HG03460 (cell line): ENCODE results near the gene OPRM1.
"Not testable (repeated sequence)": the region's sequence is repeated elsewhere in the genome, so short reads cannot be mapped to it uniquely, and the experiment has no call there.

Source experiments
- ATAC-seq: cut with Tn5 transposase; IDR thresholded peaks from one replicate; pipeline ENCODE4 v1.9.1; 2021; ENCODE audit not compliant: unreplicated experiment

Gene OPRM1

GRCh38 chr6:154139892-154140291 lies 100.9 kb downstream of the OPRM1 start:
- ATAC-seq, result no peak

DNA sequence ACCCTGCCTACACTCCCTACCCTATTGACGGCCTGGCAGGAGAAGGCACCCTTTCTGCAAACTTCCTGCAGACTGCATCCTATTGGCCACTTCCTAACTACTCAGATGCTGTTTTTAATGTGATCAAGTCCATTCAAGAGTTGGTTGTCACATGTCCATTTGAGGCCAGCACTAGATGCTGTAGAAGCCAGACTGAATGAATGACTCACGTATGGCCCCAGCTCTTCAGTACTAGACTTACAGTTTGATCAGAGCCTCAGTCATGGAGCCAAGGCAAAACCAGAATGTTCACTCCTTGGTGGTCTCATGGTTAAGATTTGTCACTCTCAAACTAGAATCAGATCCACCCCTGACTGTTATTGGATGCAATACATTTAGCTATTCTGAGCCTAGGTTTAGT lies 101.7 kb downstream of the OPRM1 start:
- ATAC-seq, result no peak

GRCh38 chr6:154143753-154144152 lies 104.7 kb downstream of the OPRM1 start:
- ATAC-seq, result no peak

- no peak for ATAC-seq
Measured at GRCh38 chr6:154154389-154154967, 115.4 kb downstream of the OPRM1 start.

DNA sequence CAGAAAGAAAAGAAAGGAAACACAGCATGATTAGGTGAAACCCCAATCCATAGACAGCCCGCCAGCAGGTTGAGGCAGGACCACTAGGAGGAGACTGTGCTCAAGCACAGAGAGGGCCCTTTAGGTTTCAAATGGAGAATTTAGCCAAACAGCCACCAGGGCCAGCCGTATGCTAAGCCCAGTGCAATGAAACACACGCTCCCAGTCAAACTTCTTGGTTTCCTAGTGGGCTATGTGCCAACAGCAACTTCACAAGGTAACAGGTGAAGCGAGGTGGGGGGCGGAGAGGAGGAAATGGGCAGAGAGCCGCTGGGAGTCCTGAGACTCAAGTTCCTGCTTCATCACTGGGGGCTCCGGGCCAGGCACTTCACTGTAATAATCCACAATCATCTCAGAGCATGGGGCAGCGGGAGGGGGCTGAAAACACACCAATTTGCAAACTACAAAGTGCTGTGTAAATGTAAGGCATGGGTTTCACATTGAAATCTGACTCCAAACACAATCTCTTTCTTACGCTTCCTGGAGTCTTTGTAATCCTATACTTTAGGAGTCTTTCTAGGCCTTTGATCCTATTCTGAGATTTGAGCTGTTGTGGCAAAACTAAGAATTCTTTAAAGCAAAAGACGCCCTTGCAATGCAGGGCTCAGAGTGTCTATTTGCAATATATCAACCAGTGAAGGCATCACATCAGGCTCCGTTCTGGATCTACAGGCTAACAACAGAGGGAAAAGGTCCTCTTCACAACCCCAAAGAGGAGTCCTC lies 117.3 kb downstream of the OPRM1 start:
- peak; percentile 60 for ATAC-seq

- peak; percentile 59 for ATAC-seq
Measured at GRCh38 chr6:154157082-154157481, 118.0 kb downstream of the OPRM1 start.

GRCh38 chr6:154157706-154158105 lies 118.7 kb downstream of the OPRM1 start:
- no peak for ATAC-seq

DNA sequence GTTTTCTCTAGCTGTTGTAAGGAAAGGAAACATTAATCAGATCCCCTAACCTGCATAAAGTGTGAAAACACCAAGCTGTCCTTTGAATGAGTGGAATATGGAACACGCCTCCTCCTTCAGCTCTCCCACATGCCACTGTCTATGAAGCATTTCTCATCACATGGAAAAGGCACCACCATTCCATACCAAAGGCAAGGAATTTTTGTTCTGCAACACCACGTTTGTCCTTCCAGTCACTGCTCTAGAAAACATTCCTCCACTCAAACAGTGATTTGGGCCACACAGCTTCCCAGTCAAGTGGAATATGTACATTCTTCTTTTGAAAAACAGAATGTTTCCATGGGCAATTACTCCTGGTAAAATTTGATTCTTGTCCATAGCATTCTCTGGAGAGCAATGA lies 120.1 kb downstream of the OPRM1 start:
- no peak for ATAC-seq

DNA sequence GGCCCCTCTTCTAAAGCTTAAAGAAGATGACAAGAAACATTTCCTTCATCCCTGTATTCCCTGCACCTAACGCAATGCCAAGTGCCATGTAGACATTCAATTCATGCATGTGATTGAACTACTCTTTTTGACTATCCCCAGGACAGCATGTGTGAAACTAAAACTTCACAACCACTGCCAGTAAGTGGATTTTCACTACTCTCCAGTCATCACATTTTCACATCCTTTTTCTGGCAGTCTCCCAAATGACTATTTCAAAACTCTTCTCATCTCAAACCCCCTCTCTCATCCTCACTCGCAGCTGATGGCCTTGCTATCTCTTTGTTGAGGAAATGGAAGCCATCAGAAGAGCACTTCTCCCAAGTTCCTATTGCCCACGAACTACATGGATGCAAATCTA lies 122.6 kb downstream of the OPRM1 start:
- ATAC-seq, result peak; percentile 55

GRCh38 chr6:154164397-154164796 lies 125.4 kb downstream of the OPRM1 start:
- no peak for ATAC-seq

DNA sequence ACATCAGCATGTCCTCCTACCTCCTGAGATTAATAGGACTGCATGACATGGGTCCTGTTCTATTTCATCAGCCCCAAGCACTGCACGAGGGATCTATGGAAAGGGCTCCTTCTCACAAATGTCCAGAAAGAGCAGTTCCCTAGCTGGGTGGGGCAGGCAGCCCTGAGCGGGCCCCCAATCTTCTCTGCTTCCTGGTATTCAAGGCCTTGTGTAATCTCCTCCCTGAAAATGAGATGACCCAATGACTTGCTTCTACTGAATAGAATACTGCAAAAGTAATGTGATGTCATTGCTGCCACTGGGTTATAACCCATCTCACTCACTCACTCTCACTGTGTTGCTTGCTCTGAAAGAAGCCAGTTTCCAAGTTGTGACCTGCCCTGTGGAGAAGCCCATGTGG lies 126.4 kb downstream of the OPRM1 start:
- ATAC-seq, result no peak

DNA sequence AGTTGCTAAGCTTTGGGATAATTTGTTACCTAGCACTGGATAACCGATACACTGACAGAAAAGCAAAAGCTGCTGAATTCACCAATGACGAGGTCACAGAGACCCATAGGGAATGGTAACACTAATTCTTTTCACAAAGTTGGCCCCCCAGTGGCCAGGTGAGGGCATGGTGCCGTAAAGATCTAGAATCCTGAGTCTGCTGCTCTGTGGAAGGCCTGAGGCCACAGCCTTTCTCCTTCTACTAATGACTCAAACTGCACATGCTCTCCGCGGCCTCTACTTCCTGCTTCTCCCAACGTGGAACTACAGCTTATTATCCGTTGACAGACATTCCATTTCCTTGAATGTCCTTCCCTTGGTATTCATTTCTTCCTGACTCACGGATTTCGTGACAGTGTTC lies 127.1 kb downstream of the OPRM1 start:
- no peak for ATAC-seq

DNA sequence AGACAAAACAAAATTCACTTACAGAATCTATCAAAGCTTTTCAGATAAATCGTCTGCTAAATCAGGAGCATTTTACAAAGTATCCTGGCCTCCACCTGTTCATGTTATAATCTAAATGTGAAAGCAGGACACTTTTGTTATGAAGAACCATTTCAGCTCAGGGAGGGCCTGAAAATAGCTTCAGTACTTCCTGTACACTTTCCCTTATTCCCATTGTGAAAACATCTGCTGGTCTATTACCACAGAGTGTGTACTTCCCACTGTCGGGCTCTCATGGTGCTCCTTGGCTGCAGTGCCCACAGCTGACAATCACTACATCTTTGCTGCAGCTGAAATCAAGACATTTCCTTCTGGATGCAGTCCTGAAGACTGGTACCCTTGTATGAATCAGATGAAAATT lies 128.1 kb downstream of the OPRM1 start:
- ATAC-seq, result no peak

DNA sequence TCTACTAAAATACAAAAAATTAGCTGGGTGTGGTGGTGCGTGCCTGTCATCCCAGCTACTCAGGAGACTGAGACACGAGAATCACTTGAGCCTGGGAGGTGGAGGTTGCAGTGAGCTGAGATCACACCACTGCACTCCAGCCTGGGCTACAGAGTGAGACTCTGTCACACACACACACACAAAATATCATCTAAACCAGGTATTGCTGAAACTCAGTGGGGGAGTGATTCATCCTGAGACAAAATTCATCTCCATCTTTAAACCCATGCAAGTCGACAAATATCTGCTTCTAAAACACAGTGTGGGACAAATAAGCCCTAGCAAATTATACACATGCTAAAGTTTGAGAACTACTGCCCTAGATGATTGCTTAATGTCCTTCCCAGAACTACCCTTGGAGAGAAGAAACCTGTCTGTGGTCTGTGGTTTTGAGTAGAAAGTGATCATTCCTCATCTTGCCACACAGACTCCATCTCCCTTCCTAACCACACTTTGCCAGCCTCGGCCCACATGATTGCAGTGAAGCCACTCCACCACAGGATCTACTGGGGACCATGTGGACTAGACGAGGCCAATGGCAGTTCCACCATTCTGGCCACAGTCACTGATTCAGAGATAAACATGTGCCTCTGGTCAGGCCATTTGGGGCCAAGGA lies 130.3 kb downstream of the OPRM1 start:
- ATAC-seq, result no peak

DNA sequence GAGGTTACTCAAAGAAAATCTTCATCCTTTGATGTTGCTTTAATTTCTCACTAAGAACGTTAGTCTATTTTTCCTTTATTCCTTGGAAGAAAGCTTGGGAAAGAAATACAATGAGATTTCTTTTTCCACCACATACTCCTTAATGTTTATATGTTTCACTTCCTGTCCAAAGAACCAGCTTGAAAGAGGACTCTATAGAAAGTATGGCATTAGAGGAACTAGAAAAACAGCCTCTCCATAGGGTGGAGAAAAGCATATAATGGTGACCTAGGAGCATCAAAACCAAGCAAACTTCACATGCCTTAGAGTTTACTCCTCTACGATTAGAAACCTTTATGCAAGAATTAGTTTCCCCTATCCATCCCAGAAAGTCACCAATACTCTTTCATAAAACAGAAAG lies 131.1 kb downstream of the OPRM1 start:
- no peak for ATAC-seq

DNA sequence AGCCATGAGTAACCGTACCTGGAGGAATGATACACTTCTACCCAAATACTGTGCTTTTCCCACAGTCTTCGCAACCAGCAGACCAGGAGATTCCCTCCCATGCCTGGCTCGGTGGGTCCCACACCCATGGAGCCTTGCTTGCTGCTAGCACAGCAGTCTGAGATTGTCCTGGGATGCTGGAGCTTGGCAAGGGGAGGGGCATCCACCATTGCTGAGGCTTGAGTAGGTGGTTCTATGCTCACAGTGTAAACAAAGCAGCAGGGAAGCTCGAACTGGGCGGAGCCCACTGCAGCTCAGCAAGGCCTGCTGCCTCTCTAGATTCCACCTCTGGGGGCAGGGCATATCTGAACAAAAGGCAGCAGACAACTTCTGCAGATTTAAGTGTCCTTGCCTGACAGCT lies 133.4 kb downstream of the OPRM1 start:
- not testable (repeated sequence) for ATAC-seq

DNA sequence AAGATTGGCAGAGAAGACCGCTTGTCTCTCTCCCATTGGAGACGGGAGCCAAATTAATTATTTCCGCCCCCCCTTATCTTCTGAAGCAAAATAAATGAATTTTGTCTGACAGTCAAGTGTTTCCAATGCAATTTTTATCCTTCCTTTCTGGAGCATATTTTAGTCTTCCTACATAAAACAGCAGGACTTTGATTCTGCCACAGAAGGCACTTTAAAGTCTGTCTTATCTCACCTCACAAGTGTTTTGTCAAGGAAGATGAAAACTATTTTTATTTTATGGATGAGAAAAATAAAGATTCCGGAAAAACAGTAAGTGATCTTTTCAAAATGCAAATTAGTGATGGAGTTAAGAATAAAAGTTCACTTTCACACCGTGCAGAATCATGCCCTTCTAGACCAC lies 140.4 kb downstream of the OPRM1 start:
- ATAC-seq, result no peak

GRCh38 chr6:154187203-154187602 lies 148.2 kb downstream of the OPRM1 start:
- ATAC-seq, result no peak

DNA sequence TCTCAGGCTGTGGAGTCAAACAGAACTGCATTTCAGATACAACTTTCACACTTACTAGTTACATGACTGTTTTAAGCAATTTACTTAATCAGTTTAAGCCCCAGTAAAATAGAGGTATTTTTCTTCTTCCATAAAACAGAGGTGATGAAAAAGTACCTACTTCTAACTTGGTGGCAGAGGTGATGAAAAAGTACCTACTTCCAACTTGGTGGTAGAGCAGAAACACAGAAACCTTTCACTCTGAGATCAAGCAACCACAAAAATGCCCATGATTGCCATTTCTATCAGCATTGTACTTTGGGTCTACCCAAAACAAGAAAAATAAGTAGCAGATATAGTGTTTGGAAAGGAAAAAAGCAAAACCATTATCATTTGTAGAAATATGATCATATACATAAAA lies 148.7 kb downstream of the OPRM1 start:
- ATAC-seq, result peak; percentile 51

DNA sequence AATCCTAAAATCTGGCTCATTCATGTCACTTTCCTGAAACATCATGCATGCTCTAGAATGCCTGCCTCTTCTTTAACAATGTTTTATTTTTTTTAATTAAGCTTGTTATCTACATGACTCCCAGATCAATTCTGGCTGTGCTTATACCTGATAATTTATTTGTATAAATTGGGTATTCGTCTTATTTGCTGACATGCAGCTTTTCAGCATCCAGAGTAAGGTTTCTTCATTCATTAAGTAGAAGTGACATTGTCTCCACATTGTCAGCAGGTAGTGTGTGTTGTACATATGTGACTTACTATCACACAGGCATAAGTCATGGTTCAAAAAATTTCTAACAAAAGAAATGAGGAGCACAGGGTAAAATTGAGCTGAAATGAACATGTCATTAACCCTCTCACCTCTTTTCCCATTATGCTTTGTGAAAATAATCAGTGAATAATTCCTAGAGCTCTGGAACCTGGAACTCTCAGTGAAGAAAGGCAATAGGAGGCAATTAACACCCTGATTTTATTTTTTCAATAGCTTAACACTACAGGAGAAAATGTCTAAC lies 157.4 kb downstream of the OPRM1 start:
- ATAC-seq, result no peak

GRCh38 chr6:154197196-154197860 lies 158.3 kb downstream of the OPRM1 start:
- ATAC-seq, result no peak

GRCh38 chr6:154201688-154202087 lies 162.6 kb downstream of the OPRM1 start:
- ATAC-seq, result not testable (repeated sequence)
